ENCODE measurements around the gene ZNF747.

ZNF747 gene

GRCh38 chr16:30494709-30495108, 39.9 kb downstream of the ZNF747 start:
- no peak for TF ChIP-seq CTCF (conservative IDR thresholded peaks at IDR 0.05; ENCODE audit: low read depth, low read length)
- no peak for DNase-seq (ENCODE audit: low read depth)
- H3K4me3 ChIP-seq (ENCODE audit: low read length) = no peak overlapping the region

GRCh38 chr16:30493941-30494488, 40.6 kb downstream of the ZNF747 start:
- no peak for TF ChIP-seq CTCF (conservative IDR thresholded peaks at IDR 0.05; ENCODE audit: low read depth, low read length)
- no peak for DNase-seq (ENCODE audit: low read depth)
- no peak overlapping the region for H3K4me3 ChIP-seq (ENCODE audit: low read length)

- no peak overlapping the region for H3K4me3 ChIP-seq (ENCODE audit: low read length)
- no peak for TF ChIP-seq CTCF (conservative IDR thresholded peaks at IDR 0.05; ENCODE audit: low read depth, low read length)
- DNase-seq (ENCODE audit: low read depth) = peak; percentile 11
These were observed 42.8 kb downstream of the ZNF747 start for GRCh38 chr16:30491744-30492308.

- no peak for DNase-seq (ENCODE audit: low read depth)
- no peak overlapping the region for H3K4me3 ChIP-seq (ENCODE audit: low read length)
- TF ChIP-seq CTCF (conservative IDR thresholded peaks at IDR 0.05; ENCODE audit: low read depth, low read length) = no peak
These were observed 43.4 kb downstream of the ZNF747 start for GRCh38 chr16:30491229-30491628.

GRCh38 chr16:30490210-30490609, 44.4 kb downstream of the ZNF747 start:
- no peak for DNase-seq (ENCODE audit: low read depth)
- no peak overlapping the region for H3K4me3 ChIP-seq (ENCODE audit: low read length)
- TF ChIP-seq CTCF (conservative IDR thresholded peaks at IDR 0.05; ENCODE audit: low read depth, low read length) = no peak

GRCh38 chr16:30488764-30489605, 45.7 kb downstream of the ZNF747 start:
- TF ChIP-seq CTCF (conservative IDR thresholded peaks at IDR 0.05; ENCODE audit: low read depth, low read length) = no peak
- no peak for DNase-seq (ENCODE audit: low read depth)
- no peak overlapping the region for H3K4me3 ChIP-seq (ENCODE audit: low read length)
